ENCODE data around the gene BCAM. TPM values are rescaled to one million over a fixed set of nuclear protein-coding genes. Genes with fewer than 3 reads are reported as not detected.
A peak's percentile ranks its signal among the peaks of the same experiment; 100 is the strongest.

BCAM gene
- total RNA-seq, 4 donors from 2014 or later, result 32.2 to 40.2 (median 37.1) TPM

- TF ChIP-seq, protein P1, sequence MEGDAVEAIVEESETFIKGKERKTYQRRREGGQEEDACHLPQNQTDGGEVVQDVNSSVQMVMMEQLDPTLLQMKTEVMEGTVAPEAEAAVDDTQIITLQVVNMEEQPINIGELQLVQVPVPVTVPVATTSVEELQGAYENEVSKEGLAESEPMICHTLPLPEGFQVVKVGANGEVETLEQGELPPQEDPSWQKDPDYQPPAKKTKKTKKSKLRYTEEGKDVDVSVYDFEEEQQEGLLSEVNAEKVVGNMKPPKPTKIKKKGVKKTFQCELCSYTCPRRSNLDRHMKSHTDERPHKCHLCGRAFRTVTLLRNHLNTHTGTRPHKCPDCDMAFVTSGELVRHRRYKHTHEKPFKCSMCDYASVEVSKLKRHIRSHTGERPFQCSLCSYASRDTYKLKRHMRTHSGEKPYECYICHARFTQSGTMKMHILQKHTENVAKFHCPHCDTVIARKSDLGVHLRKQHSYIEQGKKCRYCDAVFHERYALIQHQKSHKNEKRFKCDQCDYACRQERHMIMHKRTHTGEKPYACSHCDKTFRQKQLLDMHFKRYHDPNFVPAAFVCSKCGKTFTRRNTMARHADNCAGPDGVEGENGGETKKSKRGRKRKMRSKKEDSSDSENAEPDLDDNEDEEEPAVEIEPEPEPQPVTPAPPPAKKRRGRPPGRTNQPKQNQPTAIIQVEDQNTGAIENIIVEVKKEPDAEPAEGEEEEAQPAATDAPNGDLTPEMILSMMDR (IDR thresholded peaks at IDR 0.05), result no peak
- no peak for TF ChIP-seq POLR2A (IDR thresholded peaks at IDR 0.05)
- peak in 1 of 3 donors; percentile 52 for DNase-seq
- Histone ChIP-seq H3K4me3 (peak overlapping the region; percentile 58 to 95 (median 82)), H3K4me1 (peaks cover 0 to 38% (median 12%) of the 10 kb centered on the region in 4 donors), H3K27ac (peak overlapping the region; percentile 75 to 97 (median 96)), H3K36me3 (no peaks in the 10 kb centered on the region), H3K27me3 (no peaks in the 10 kb centered on the region), H3K9me3 (peaks cover 0 to 5% (median 0%) of the 10 kb centered on the region in 4 donors)
These were observed 37.7 kb downstream of the BCAM start for GRCh38 chr19:44846455-44847143.

- TF ChIP-seq, protein P1 (IDR thresholded peaks at IDR 0.05), result no peak
- TF ChIP-seq POLR2A (IDR thresholded peaks at IDR 0.05), result peak; percentile 84 to 88
- peak in 2 of 3 donors; percentile 85 to 89 for DNase-seq
- peak overlapping the region; percentile 75 to 97 (median 96) for H3K27ac ChIP-seq
- H3K36me3 ChIP-seq, result no peaks in the 10 kb centered on the region
- H3K27me3 ChIP-seq, result no peaks in the 10 kb centered on the region
- peak overlapping the region; percentile 58 to 95 (median 82) for H3K4me3 ChIP-seq
- H3K9me3 ChIP-seq, result peaks cover 0 to 5% (median 0%) of the 10 kb centered on the region in 4 donors
- peaks cover 0 to 38% (median 12%) of the 10 kb centered on the region in 4 donors for H3K4me1 ChIP-seq
These were observed 38.5 kb downstream of the BCAM start for GRCh38 chr19:44847144-44848035.

GRCh38 chr19:44848036-44848811 is 39.3 kb downstream of the BCAM start:
- TF ChIP-seq, protein P1 (IDR thresholded peaks at IDR 0.05), result no peak
- no peak for TF ChIP-seq POLR2A (IDR thresholded peaks at IDR 0.05)
- peaks cover 0 to 5% (median 0%) of the 10 kb centered on the region in 4 donors for H3K9me3 ChIP-seq
- peak overlapping the region; percentile 58 to 95 (median 82) for H3K4me3 ChIP-seq
- H3K36me3 ChIP-seq, result no peaks in the 10 kb centered on the region
- DNase-seq, result peak in 1 of 3 donors; percentile 46
- H3K27me3 ChIP-seq, result no peaks in the 10 kb centered on the region
- H3K27ac ChIP-seq, result peak overlapping the region; percentile 75 to 97 (median 96)
- H3K4me1 ChIP-seq, result peaks cover 0 to 38% (median 12%) of the 10 kb centered on the region in 4 donors

GRCh38 chr19:44848812-44849447 is 40.0 kb downstream of the BCAM start:
- H3K4me3 ChIP-seq, result peak overlapping the region in 3 of 4 donors; percentile 58 to 95 (median 88)
- no peaks in the 10 kb centered on the region for H3K27me3 ChIP-seq
- no peak for DNase-seq
- TF ChIP-seq, protein P1 (IDR thresholded peaks at IDR 0.05), result no peak
- no peak for TF ChIP-seq POLR2A (IDR thresholded peaks at IDR 0.05)
- H3K4me1 ChIP-seq, result peaks cover 0 to 38% (median 12%) of the 10 kb centered on the region in 4 donors
- H3K9me3 ChIP-seq, result peaks cover 0 to 5% (median 0%) of the 10 kb centered on the region in 4 donors
- H3K27ac ChIP-seq, result peak overlapping the region; percentile 75 to 97 (median 96)
- no peaks in the 10 kb centered on the region for H3K36me3 ChIP-seq
